HepG2 (cell line): ENCODE measurements around the gene AMPD2. TPM values are rescaled to one million over a fixed set of nuclear protein-coding genes. Genes with fewer than 3 reads are reported as not detected.

Source experiments
- ARNT ChIP-seq: fragments of 450-650 bp; IDR thresholded peaks from 2 replicates; pipeline ENCODE4 v1.6.1; 2017
- ARNT2 ChIP-seq: sonication (generic); formaldehyde crosslinking; IDR thresholded peaks from 2 replicates; pipeline ENCODE4 v1.8.0; 2022; ENCODE audit warnings: mild to moderate bottlenecking, low read depth, missing genetic modification reagents, moderate library complexity
- CENPT ChIP-seq: sonication (generic); formaldehyde crosslinking; IDR thresholded peaks from 2 replicates; pipeline ENCODE4 v1.8.0; 2022; ENCODE audit warnings: low read depth, mild to moderate bottlenecking, moderate library complexity, missing genetic modification reagents
- GABPB1 ChIP-seq: IDR thresholded peaks from 2 replicates; pipeline ENCODE4 v1.6.1; 2016; ENCODE audit warnings: mild to moderate bottlenecking, missing genetic modification reagents, moderate library complexity, missing compliant biosample characterization
- GATA4 ChIP-seq: sonication (generic); IDR thresholded peaks from 2 replicates; pipeline ENCODE4 v1.6.1; 2016; ENCODE audit warnings: antibody characterized with exemption, low read depth, borderline replicate concordance
- GMEB2 ChIP-seq: IDR thresholded peaks from 2 replicates; pipeline ENCODE4 v1.6.1; 2016; ENCODE audit warnings: missing biosample characterization, missing genetic modification reagents, low read depth
- KDM3A ChIP-seq: IDR thresholded peaks from 2 replicates; pipeline ENCODE4 v1.6.1; 2018; ENCODE audit warnings: low read depth, missing compliant biosample characterization
- MTF2 ChIP-seq: sonication (generic); formaldehyde crosslinking; IDR thresholded peaks from 2 replicates; pipeline ENCODE4 v1.5.0; 2020; ENCODE audit warnings: missing genetic modification reagents, borderline replicate concordance
- MXD4 ChIP-seq: IDR thresholded peaks from 2 replicates; pipeline ENCODE4 v1.6.1; 2016; ENCODE audit warnings: mild to moderate bottlenecking, missing biosample characterization, missing genetic modification reagents
- NR2F2 ChIP-seq: IDR thresholded peaks from 2 replicates; pipeline ENCODE4 v1.6.1; 2012; ENCODE audit warnings: low read depth, inconsistent platforms, borderline replicate concordance
- RFXANK ChIP-seq: IDR thresholded peaks from 2 replicates; pipeline ENCODE4 v1.6.1; 2016
- ZBTB39 ChIP-seq: sonication (generic); formaldehyde crosslinking; IDR thresholded peaks from 2 replicates; pipeline ENCODE4 v1.5.0; 2020; ENCODE audit warnings: missing genetic modification reagents
- ZNF33A ChIP-seq: sonication (generic); formaldehyde crosslinking; IDR thresholded peaks from 2 replicates; pipeline ENCODE4 v1.5.1; 2020; ENCODE audit warnings: missing genetic modification reagents, mild to moderate bottlenecking, moderate library complexity, borderline replicate concordance
- ZNF343 ChIP-seq: sonication (generic); formaldehyde crosslinking; IDR thresholded peaks from 2 replicates; pipeline ENCODE4 v1.4.0; 2020; ENCODE audit warnings: mild to moderate bottlenecking, missing genetic modification reagents
- ZNF605 ChIP-seq: sonication (generic); formaldehyde crosslinking; IDR thresholded peaks from 2 replicates; pipeline ENCODE4 v1.8.0; 2022; ENCODE audit warnings: mild to moderate bottlenecking, missing genetic modification reagents
- ZNF607 ChIP-seq: sonication (generic); formaldehyde crosslinking; IDR thresholded peaks from 2 replicates; pipeline ENCODE4 v1.5.1; 2020; ENCODE audit warnings: missing genetic modification reagents, mild to moderate bottlenecking, borderline replicate concordance
- polyA plus RNA-seq, 8 experiments: library from polyadenylated mRNA; depleted of rRNA in 3 of 8; stranded (reverse) in 7 of 8; unstranded in 1 of 8; fragments of >200 nt; fragmentation: Illumina TruSeq in 4 of 8; extraction: Trizol in 4 of 8; gene quantifications; 2 replicates each; pipeline versions ENCODE4 v1.2.1 to v1.2.3, GENCODE V29; 2011 to 2016; ENCODE audit warnings: low read depth in 4 of 8, missing spikeins in 1 of 8, mixed read lengths in 1 of 8; ENCODE audit not compliant: insufficient read depth in 1 of 8
- total RNA-seq, 5 experiments: library from RNA; depleted of rRNA; stranded (reverse); fragments of >200 nt; fragmentation: Illumina TruSeq; extraction: Trizol; gene quantifications; 2 replicates each; pipeline ENCODE4 v1.2.3, GENCODE V29; 2016; ENCODE audit warnings: low read depth in 1 of 5
- TF ChIP-seq, protein P1 (sequence below): sonication (generic); formaldehyde crosslinking; IDR thresholded peaks from 2 replicates; pipeline ENCODE4 v1.5.1; 2020; ENCODE audit warnings: mild to moderate bottlenecking, missing genetic modification reagents
- TF ChIP-seq, protein P2 (sequence below): sonication (generic); formaldehyde crosslinking; IDR thresholded peaks from 2 replicates; pipeline ENCODE4 v1.8.0; 2022; ENCODE audit warnings: mild to moderate bottlenecking, missing genetic modification reagents; ENCODE audit not compliant: insufficient replicate concordance

AMPD2 gene
- total and polyA plus RNA-seq, 2 of the 13 experiments (the other 11 are each of a cell fraction or from before 2014, with no cell fraction given), result 62.3 to 82.0 TPM

GRCh38 chr1:109643385-109644230 is 24.0 kb downstream of the AMPD2 start (continued):
- TF ChIP-seq GMEB2 (CRISPR knock-in tag) (no peak), ARNT (no peak), RFXANK (CRISPR knock-in tag) (no peak), ZNF607 (peak; percentile 75; the same call in 1 of the 2 replicates), GATA4 (no peak), ZNF33A (CRISPR knock-in tag) (no peak), KDM3A (CRISPR knock-in tag) (0 out of 2 replicates have a peak, but pooled peaks have one; percentile 21), ARNT2 (CRISPR knock-in tag) (peak; percentile 56; the same call in 1 of the 2 replicates), CENPT (CRISPR knock-in tag) (no peak), MTF2 (CRISPR knock-in tag) (peak; percentile 54; the same call in 1 of the 2 replicates), ZNF343 (CRISPR knock-in tag) (no peak), ZNF605 (CRISPR knock-in tag) (no peak), NR2F2 (no peak), MXD4 (CRISPR knock-in tag) (no peak), ZBTB39 (CRISPR knock-in tag) (no peak), GABPB1 (CRISPR knock-in tag) (peak; percentile 53; the same call in 1 of the 2 replicates)
- TF ChIP-seq, protein P1, sequence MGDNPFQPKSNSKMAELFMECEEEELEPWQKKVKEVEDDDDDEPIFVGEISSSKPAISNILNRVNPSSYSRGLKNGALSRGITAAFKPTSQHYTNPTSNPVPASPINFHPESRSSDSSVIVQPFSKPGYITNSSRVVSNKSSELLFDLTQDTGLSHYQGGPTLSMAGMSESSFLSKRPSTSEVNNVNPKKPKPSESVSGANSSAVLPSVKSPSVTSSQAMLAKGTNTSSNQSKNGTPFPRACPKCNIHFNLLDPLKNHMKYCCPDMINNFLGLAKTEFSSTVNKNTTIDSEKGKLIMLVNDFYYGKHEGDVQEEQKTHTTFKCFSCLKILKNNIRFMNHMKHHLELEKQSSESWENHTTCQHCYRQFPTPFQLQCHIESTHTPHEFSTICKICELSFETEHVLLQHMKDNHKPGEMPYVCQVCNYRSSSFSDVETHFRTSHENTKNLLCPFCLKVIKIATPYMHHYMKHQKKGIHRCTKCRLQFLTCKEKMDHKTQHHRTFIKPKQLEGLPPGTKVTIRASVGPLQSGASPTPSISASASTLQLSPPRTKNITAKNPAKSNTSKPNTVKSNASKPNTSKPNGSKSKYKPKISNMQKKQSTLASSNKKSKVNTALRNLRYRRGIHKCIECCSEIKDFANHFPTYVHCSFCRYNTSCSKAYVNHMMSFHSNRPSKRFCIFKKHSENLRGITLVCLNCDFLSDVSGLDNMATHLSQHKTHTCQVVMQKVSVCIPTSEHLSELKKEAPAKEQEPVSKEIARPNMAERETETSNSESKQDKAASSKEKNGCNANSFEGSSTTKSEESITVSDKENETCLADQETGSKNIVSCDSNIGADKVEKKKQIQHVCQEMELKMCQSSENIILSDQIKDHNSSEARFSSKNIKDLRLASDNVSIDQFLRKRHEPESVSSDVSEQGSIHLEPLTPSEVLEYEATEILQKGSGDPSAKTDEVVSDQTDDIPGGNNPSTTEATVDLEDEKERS (CRISPR knock-in tag), result no peak
- TF ChIP-seq, protein P2, sequence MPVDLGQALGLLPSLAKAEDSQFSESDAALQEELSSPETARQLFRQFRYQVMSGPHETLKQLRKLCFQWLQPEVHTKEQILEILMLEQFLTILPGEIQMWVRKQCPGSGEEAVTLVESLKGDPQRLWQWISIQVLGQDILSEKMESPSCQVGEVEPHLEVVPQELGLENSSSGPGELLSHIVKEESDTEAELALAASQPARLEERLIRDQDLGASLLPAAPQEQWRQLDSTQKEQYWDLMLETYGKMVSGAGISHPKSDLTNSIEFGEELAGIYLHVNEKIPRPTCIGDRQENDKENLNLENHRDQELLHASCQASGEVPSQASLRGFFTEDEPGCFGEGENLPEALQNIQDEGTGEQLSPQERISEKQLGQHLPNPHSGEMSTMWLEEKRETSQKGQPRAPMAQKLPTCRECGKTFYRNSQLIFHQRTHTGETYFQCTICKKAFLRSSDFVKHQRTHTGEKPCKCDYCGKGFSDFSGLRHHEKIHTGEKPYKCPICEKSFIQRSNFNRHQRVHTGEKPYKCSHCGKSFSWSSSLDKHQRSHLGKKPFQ (CRISPR knock-in tag), result peak; percentile 33
